HepG2 (cell line): Measurements from ENCODE around the gene COX4I2. TPM values are rescaled to one million over a fixed set of nuclear protein-coding genes. Genes with fewer than 3 reads are reported as not detected.

Source experiments
- ATAC-seq: fragments of 200-7000 bp; cut with Tn5 transposase; 3 replicates; pipeline ENCODE4 v1.9.1; 2020; ENCODE audit warnings: mild to moderate bottlenecking, moderate library complexity
- BruUV-seq: library from RNA; stranded (reverse); fragments of 400-500 nt; replicated peaks from 2 replicates; lab custom pipeline; 2021; lab: Mats Ljungman, UMichigan
- CTCF ChIA-PET: fragments of 300-600 bp; formaldehyde crosslinking; extraction: SDS; loops from one replicate; lab custom pipeline; 2021; ENCODE audit warnings: low total read pairs, inconsistent platforms, low intra/inter-chr PET ratio; lab: Yijun Ruan, JAX
- POLR2A ChIA-PET: fragments of 350-600 bp; sonication (Branson Sonifier 250); formaldehyde crosslinking; loops from one replicate; lab custom pipeline; 2020; ENCODE audit warnings: antibody characterized with exemption, inconsistent platforms; lab: Yijun Ruan, JAX
- DNase-seq: peaks from one replicate; pipeline ENCODE4 v3.0.0-alpha.2; 2015; ENCODE audit warnings: low spot score
- FAIRE-seq: peaks from 3 replicates; lab custom pipeline; 2011; peaks lifted over from hg19 to GRCh38; lab: Jason Lieb, UNC
- H2AFZ ChIP-seq: one replicate; pipeline ENCODE4 v1.6.1; 2011; ENCODE audit warnings: low read length, inconsistent platforms
- H3K27ac ChIP-seq: fragments of 300-600 bp; 3 replicates; pipeline ENCODE4 v1.8.0; 2011; ENCODE audit warnings: mixed run types, mild to moderate bottlenecking, mixed read lengths, low read length, inconsistent platforms; ENCODE audit not compliant: insufficient read depth; ENCODE audit errors: extremely low read length
- H3K27me3 ChIP-seq, 2 experiments: fragments of 200-600 bp in 1 of 2; 2 replicates in 1 of 2; 3 replicates in 1 of 2; pipeline versions ENCODE4 v1.6.0 to v1.8.0; 2011; ENCODE audit warnings: low read length in 2 of 2, mild to moderate bottlenecking in 2 of 2, moderate library complexity in 2 of 2, inconsistent platforms in 1 of 2; ENCODE audit not compliant: insufficient read depth in 2 of 2, control insufficient read depth in 1 of 2
- H3K36me3 ChIP-seq, 2 experiments: fragments of 200-600 bp in 1 of 2; replicated peaks in 1 of 2; 2 replicates in 1 of 2; 3 replicates in 1 of 2; pipeline versions ENCODE4 v1.5.1 to v1.8.0; 2011; ENCODE audit warnings: low read length in 2 of 2, inconsistent platforms in 1 of 2; ENCODE audit not compliant: insufficient read depth in 2 of 2, control insufficient read depth in 1 of 2
- H3K4me1 ChIP-seq: 2 replicates; pipeline ENCODE4 v1.5.1; 2012; ENCODE audit warnings: low read length, inconsistent platforms; ENCODE audit not compliant: insufficient read depth
- H3K4me2 ChIP-seq: 2 replicates; pipeline ENCODE4 v1.6.0; 2011; ENCODE audit warnings: low read depth, low read length, inconsistent platforms
- H3K4me3 ChIP-seq, 3 experiments: fragments of 200-600 bp in 1 of 3; sonication (generic), shearing (Covaris generic) in 1 of 3; replicated peaks in 1 of 3; 2 replicates each; pipeline ENCODE4 v1.5.1; 2011 to 2016; ENCODE audit warnings: low read length in 3 of 3, inconsistent platforms in 2 of 3, low read depth in 2 of 3, mild to moderate bottlenecking in 2 of 3, control low read depth in 1 of 3, mixed read lengths in 1 of 3; ENCODE audit not compliant: insufficient read depth in 1 of 3
- H3K79me2 ChIP-seq: one replicate; pipeline ENCODE4 v1.6.1; 2011; ENCODE audit warnings: low read length, inconsistent platforms; ENCODE audit not compliant: insufficient read depth
- H3K9ac ChIP-seq: 2 replicates; pipeline ENCODE4 v1.6.0; 2011; ENCODE audit warnings: mild to moderate bottlenecking, low read depth, low read length, inconsistent platforms; ENCODE audit not compliant: insufficient read depth
- H3K9me3 ChIP-seq: 2 replicates; pipeline ENCODE4 v1.5.1; 2012; ENCODE audit warnings: mild to moderate bottlenecking, low read length
- H4K20me1 ChIP-seq: 2 replicates; pipeline ENCODE4 v1.6.0; 2011; ENCODE audit warnings: inconsistent platforms, mild to moderate bottlenecking, low read length, moderate library complexity; ENCODE audit not compliant: insufficient read depth
- AGO1 ChIP-seq: fragments of 200-400 bp; formaldehyde crosslinking; IDR thresholded peaks from 2 replicates; pipeline ENCODE4 v1.6.1; 2017; ENCODE audit warnings: mild to moderate bottlenecking, low read depth, low read length, moderate library complexity; ENCODE audit not compliant: poor library complexity, severe bottlenecking
- AGO2 ChIP-seq: fragments of 200-400 bp; formaldehyde crosslinking; optimal IDR thresholded peaks from 2 replicates; pipeline ENCODE3; 2017; ENCODE audit warnings: mild to moderate bottlenecking, low read depth, low read length, moderate library complexity
- EHMT2 ChIP-seq: fragments of 200-600 bp; sonication (generic); IDR thresholded peaks from 2 replicates; pipeline ENCODE4 v1.7.0; 2017; ENCODE audit warnings: antibody characterized with exemption, low read depth, low read length, borderline replicate concordance
- NR2F2 ChIP-seq: IDR thresholded peaks from 2 replicates; pipeline ENCODE4 v1.6.1; 2012; ENCODE audit warnings: low read depth, inconsistent platforms, borderline replicate concordance
- PAF1 ChIP-seq: IDR thresholded peaks from 2 replicates; pipeline ENCODE4 v1.6.1; 2016; ENCODE audit warnings: missing genetic modification reagents, missing compliant biosample characterization
- SP4 ChIP-seq: sonication (generic); formaldehyde crosslinking; IDR thresholded peaks from 2 replicates; pipeline ENCODE4 v1.8.1; 2023; ENCODE audit warnings: mild to moderate bottlenecking, missing genetic modification reagents
- SSRP1 ChIP-seq: IDR thresholded peaks from 2 replicates; pipeline ENCODE4 v1.6.1; 2016; ENCODE audit warnings: control low read depth
- TARDBP ChIP-seq: sonication (generic); formaldehyde crosslinking; IDR thresholded peaks from 2 replicates; pipeline ENCODE4 v1.8.0; 2022; ENCODE audit warnings: mild to moderate bottlenecking, missing genetic modification reagents
- ZBTB7A ChIP-seq: sonication (generic); formaldehyde crosslinking; IDR thresholded peaks from 2 replicates; pipeline ENCODE4 v1.8.0; 2022; ENCODE audit warnings: mild to moderate bottlenecking, missing genetic modification reagents
- ZBTB7B ChIP-seq: sonication (generic); formaldehyde crosslinking; IDR thresholded peaks from 2 replicates; pipeline ENCODE4 v1.4.0; 2020; ENCODE audit warnings: missing genetic modification reagents
- ZC3H13 ChIP-seq: sonication (generic); formaldehyde crosslinking; IDR thresholded peaks from 2 replicates; pipeline ENCODE4 v1.8.1; 2023; ENCODE audit warnings: mild to moderate bottlenecking, missing genetic modification reagents, moderate library complexity
- ZFP36L2 ChIP-seq: sonication (generic); formaldehyde crosslinking; IDR thresholded peaks from 2 replicates; pipeline ENCODE4 v1.4.0; 2020; ENCODE audit warnings: missing genetic modification reagents
- ZMYM4 ChIP-seq: sonication (generic); formaldehyde crosslinking; IDR thresholded peaks from 2 replicates; pipeline ENCODE4 v1.8.1; 2023; ENCODE audit warnings: mild to moderate bottlenecking, missing genetic modification reagents
- ZNF564 ChIP-seq: sonication (generic); formaldehyde crosslinking; IDR thresholded peaks from 2 replicates; pipeline ENCODE4 v1.8.1; 2023; ENCODE audit warnings: mild to moderate bottlenecking, missing genetic modification reagents
- ZSCAN25 ChIP-seq: sonication (generic); formaldehyde crosslinking; IDR thresholded peaks from 2 replicates; pipeline ENCODE4 v1.8.0; 2022; ENCODE audit warnings: mild to moderate bottlenecking, missing genetic modification reagents
- ZSCAN31 ChIP-seq: sonication (generic); formaldehyde crosslinking; IDR thresholded peaks from 2 replicates; pipeline ENCODE4 v1.5.0; 2020; ENCODE audit warnings: low read depth, mild to moderate bottlenecking, missing genetic modification reagents
- WGBS: methylation state at CpG from one replicate; pipeline ENCODE4 v1.1.6; 2017; ENCODE audit warnings: low lambda C conversion rate; 5-methylcytosine and 5-hydroxymethylcytosine counted together
- in situ Hi-C: cut with HindIII; loops from 2 replicates; pipeline ENCODE4 v1.10.0; 2017; ENCODE audit warnings: low pct_unique_long_range_greater_than_20kb; ENCODE audit not compliant: extremely low pct_ligation_motif_present
- intact Hi-C: fragments of 100-400 bp; cut with micrococcal nuclease; formaldehyde crosslinking; loops from one replicate; pipeline ENCODE4 v1.10.0; 2022; ENCODE audit not compliant: unreplicated experiment
- polyA plus RNA-seq, 8 experiments: library from polyadenylated mRNA; depleted of rRNA in 3 of 8; stranded (reverse) in 7 of 8; unstranded in 1 of 8; fragments of >200 nt; fragmentation: Illumina TruSeq in 4 of 8; extraction: Trizol in 4 of 8; gene quantifications; 2 replicates each; pipeline versions ENCODE4 v1.2.1 to v1.2.3, GENCODE V29; 2011 to 2016; ENCODE audit warnings: low read depth in 4 of 8, missing spikeins in 1 of 8, mixed read lengths in 1 of 8; ENCODE audit not compliant: insufficient read depth in 1 of 8
- total RNA-seq, 5 experiments: library from RNA; depleted of rRNA; stranded (reverse); fragments of >200 nt; fragmentation: Illumina TruSeq; extraction: Trizol; gene quantifications; 2 replicates each; pipeline ENCODE4 v1.2.3, GENCODE V29; 2016; ENCODE audit warnings: low read depth in 1 of 5
- TF ChIP-seq, protein P1 (sequence below): sonication (generic); formaldehyde crosslinking; IDR thresholded peaks from 2 replicates; pipeline ENCODE4 v1.4.0; 2020; ENCODE audit warnings: missing genetic modification reagents
- TF ChIP-seq, protein P2 (sequence below): sonication (generic); formaldehyde crosslinking; IDR thresholded peaks from 2 replicates; pipeline ENCODE4 v1.8.0; 2023; ENCODE audit warnings: mild to moderate bottlenecking, missing genetic modification reagents

Gene COX4I2
- total and polyA plus RNA-seq, 2 of the 13 experiments (the other 11 are each of a cell fraction or from before 2014, with no cell fraction given): 1.1 TPM; not detected in 1

DNA sequence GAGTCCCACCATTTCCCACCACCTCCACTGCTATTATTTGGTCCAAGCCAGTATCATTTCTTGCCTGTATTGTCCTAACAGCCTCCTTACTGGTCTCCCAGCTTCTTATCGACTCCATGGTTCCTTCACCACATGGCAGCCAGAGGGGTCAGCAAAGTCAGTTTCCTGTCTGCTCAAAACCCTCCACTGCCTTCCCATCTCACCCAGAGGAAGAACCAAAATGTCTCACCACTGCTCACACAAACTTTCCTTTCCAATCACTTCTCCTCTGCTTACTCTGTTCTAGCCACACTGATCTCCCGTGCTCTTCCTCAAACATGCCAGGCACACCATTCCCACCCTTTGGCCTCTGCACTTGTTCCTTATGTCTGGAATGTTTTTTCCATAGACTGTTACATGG is 45.2 kb downstream of the COX4I2 start (continued):
- no peak for TF ChIP-seq ZSCAN31 (CRISPR knock-in tag)
- no peak for TF ChIP-seq SP4 (CRISPR knock-in tag)
- peak; percentile 46; the same call in 1 of the 2 replicates for TF ChIP-seq SSRP1
- no peak for TF ChIP-seq ZBTB7A (CRISPR knock-in tag)

DNA sequence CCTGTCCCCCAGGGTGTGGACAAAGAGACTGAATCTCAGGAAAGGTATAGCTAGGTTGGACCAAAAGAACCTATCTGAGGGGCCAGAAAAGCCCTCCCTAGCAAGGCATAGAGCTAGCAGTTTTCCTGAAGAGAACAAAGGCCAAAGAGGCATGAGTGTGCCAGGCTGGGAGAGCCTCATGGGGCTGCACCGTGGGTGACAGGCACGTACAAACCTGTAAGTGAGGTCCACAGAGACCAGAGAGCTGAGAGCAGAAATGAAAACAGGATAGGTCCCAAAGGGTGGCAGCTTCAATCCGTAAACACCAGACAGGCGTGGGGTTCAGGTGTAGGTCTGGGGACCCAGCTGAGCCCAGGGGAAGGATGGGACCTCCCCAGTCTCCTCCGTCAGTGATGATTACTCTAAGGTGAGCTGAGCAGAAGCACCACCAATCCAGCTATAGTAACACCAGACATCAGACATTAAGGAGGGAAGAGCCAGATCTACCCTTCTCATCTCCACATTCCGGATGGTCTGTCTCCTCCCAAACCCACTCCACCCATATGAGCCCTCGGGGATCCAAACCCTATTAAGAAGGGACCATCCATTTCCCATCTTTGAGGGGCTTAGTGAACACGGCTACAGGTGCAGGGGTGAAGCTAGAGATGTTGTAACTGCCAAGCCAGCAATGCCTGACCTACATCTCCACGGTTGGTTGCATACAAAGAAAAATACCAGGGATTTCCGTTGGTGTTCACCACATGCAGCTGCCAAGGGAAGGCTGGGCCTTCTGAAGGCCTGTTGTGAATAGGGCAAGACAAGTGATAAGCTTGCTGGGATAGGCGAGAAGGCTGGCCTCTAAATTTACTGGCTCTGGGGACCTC is 46.7 kb downstream of the COX4I2 start:
- H3K4me1 ChIP-seq: peaks cover 80% of the 10 kb centered on the region
- CTCF ChIA-PET: no interaction called here
- H4K20me1 ChIP-seq: peaks cover 32% of the 10 kb centered on the region
- H3K4me2 ChIP-seq: no peak overlapping the region
- DNase-seq (no peak), ATAC-seq (0 out of 3 replicates have a peak, but pooled peaks have one; percentile 3), FAIRE-seq (no peak)
- H3K36me3 ChIP-seq: peaks cover 61 to 83% of the 10 kb centered on the region in 2 experiments
- H3K27ac ChIP-seq: no peak overlapping the region
- no peak overlapping the region for H2AFZ ChIP-seq
- WGBS: 93% methylated on average over 11 of the region's 11 CpGs
- H3K27me3 ChIP-seq: no peaks in the 10 kb centered on the region
- no peak overlapping the region for H3K4me3 ChIP-seq
- no TSS peak for BruUV-seq
- POLR2A ChIA-PET: interaction anchor here (1.0 to 20.7 kb wide), 6 partner anchors 10 to 79 kb away, joined by 3 to 643 read pairs (median 29); partner anchors contain the start of genes BCL2L1 and ID1
- in situ Hi-C loops (no loop called here), intact Hi-C loops (no loop called here)
- H3K9me3 ChIP-seq: no peaks in the 10 kb centered on the region
- no peak overlapping the region for H3K9ac ChIP-seq
- H3K79me2 ChIP-seq: peaks cover 90% of the 10 kb centered on the region
- TF ChIP-seq TARDBP (CRISPR knock-in tag) (no peak), AGO2 (peak; percentile 74), PAF1 (CRISPR knock-in tag) (0 out of 2 replicates have a peak, but pooled peaks have one; percentile 37), ZMYM4 (CRISPR knock-in tag) (no peak), NR2F2 (no peak), EHMT2 (no peak), ZSCAN25 (CRISPR knock-in tag) (peak; percentile 49; the same call in 1 of the 2 replicates), ZNF564 (CRISPR knock-in tag) (no peak), AGO1 (no peak), ZBTB7B (CRISPR knock-in tag) (no peak), ZC3H13 (CRISPR knock-in tag) (no peak), ZFP36L2 (no peak)
- TF ChIP-seq, protein P1, sequence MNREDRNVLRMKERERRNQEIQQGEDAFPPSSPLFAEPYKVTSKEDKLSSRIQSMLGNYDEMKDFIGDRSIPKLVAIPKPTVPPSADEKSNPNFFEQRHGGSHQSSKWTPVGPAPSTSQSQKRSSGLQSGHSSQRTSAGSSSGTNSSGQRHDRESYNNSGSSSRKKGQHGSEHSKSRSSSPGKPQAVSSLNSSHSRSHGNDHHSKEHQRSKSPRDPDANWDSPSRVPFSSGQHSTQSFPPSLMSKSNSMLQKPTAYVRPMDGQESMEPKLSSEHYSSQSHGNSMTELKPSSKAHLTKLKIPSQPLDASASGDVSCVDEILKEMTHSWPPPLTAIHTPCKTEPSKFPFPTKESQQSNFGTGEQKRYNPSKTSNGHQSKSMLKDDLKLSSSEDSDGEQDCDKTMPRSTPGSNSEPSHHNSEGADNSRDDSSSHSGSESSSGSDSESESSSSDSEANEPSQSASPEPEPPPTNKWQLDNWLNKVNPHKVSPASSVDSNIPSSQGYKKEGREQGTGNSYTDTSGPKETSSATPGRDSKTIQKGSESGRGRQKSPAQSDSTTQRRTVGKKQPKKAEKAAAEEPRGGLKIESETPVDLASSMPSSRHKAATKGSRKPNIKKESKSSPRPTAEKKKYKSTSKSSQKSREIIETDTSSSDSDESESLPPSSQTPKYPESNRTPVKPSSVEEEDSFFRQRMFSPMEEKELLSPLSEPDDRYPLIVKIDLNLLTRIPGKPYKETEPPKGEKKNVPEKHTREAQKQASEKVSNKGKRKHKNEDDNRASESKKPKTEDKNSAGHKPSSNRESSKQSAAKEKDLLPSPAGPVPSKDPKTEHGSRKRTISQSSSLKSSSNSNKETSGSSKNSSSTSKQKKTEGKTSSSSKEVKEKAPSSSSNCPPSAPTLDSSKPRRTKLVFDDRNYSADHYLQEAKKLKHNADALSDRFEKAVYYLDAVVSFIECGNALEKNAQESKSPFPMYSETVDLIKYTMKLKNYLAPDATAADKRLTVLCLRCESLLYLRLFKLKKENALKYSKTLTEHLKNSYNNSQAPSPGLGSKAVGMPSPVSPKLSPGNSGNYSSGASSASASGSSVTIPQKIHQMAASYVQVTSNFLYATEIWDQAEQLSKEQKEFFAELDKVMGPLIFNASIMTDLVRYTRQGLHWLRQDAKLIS (CRISPR knock-in tag): 0 out of 2 replicates have a peak, but pooled peaks have one; percentile 18
- TF ChIP-seq, protein P2, sequence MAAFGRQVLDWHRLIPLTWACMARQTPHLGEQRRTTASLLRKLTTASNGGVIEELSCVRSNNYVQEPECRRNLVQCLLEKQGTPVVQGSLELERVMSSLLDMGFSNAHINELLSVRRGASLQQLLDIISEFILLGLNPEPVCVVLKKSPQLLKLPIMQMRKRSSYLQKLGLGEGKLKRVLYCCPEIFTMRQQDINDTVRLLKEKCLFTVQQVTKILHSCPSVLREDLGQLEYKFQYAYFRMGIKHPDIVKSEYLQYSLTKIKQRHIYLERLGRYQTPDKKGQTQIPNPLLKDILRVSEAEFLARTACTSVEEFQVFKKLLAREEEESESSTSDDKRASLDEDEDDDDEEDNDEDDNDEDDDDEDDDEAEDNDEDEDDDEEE (CRISPR knock-in tag): no peak
